ENCODE results near the gene SCGN.

DNA sequence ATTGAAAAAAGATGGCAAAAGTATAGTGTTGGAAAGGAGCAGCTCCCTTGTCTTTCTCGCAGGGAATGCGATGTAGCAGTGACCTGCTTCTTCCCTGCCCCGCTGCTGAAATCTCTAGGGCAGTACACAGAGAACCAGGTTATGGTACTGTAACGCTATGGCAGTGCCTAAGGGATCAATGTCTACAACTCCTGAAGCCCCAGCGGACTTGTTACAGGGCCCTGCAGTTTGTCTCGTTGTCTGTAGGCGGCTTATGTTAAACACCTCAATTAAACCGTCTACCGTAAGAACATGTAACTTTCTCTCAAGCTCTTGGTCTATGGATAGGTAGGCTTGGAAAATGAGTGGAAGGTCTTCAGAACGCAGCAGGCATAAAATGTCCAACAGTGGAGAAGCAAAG, 57.7 kb downstream of the SCGN start:
- no peak for TF ChIP-seq EZH2 (IDR thresholded peaks at IDR 0.05; ENCODE audit: borderline replicate concordance, low read depth, low read length, severe bottlenecking)
- TF ChIP-seq, protein P1, sequence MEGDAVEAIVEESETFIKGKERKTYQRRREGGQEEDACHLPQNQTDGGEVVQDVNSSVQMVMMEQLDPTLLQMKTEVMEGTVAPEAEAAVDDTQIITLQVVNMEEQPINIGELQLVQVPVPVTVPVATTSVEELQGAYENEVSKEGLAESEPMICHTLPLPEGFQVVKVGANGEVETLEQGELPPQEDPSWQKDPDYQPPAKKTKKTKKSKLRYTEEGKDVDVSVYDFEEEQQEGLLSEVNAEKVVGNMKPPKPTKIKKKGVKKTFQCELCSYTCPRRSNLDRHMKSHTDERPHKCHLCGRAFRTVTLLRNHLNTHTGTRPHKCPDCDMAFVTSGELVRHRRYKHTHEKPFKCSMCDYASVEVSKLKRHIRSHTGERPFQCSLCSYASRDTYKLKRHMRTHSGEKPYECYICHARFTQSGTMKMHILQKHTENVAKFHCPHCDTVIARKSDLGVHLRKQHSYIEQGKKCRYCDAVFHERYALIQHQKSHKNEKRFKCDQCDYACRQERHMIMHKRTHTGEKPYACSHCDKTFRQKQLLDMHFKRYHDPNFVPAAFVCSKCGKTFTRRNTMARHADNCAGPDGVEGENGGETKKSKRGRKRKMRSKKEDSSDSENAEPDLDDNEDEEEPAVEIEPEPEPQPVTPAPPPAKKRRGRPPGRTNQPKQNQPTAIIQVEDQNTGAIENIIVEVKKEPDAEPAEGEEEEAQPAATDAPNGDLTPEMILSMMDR (IDR thresholded peaks at IDR 0.05; ENCODE audit: borderline replicate concordance, extremely low read depth, low read length, poor library complexity, severe bottlenecking) = no peak

All from DND-41 (cell line).